Right renal pelvis (tissue), 4 donors: ENCODE data around the gene PZP. TPM values are rescaled to one million over a fixed set of nuclear protein-coding genes. Genes with fewer than 3 reads are reported as not detected.

Source experiments
- DNase-seq, 4 donors: peaks; one replicate each; pipeline ENCODE4 v3.0.0-alpha.2; 2013; ENCODE audit warnings: low read depth in 4 of 4, low spot score in 3 of 4, missing footprints in 1 of 4
- polyA plus RNA-seq, 4 donors: library from polyadenylated mRNA; unstranded; fragments of 120-200 nt; gene quantifications; one replicate each; pipeline ENCODE4 v1.2.1, GENCODE V29; 2013; ENCODE audit not compliant: insufficient read length in 4 of 4

The PZP gene
- polyA plus RNA-seq, 4 donors: 0.15 to 0.46 (median 0.38) TPM

DNA sequence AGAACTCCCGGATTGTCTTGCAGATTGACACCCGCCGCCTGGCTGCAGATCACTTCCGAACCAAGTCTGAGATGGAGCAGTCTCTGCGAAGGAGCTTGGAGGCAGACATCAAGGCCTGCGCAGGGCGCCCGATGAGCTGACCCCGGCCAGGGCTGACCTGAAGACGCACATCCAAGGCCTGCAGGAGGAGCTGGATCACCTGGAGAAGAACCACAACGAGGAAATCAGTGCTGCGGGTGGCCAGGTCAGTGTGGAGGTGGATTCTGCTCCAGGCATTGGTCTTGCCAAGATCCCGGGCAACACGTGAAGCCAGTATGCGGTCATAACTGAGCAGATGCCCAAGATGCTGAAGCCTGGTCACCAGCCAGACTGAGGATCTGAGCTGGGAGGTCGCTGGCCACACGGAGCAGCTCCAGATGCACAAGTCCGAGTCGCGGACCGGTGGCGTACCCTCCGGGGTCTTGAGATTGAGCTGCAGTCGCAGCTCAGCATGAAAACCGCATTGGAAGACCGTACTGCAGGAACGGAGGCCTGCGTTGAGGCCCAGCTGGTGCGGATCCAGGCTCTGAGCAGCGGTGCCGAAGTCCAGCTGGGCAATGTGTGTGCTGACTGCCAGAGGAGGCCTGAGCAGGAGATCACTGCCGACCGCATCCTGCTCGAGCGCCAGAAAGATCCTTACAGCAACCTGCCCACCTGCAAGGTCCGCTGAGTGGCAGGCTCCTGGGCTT, 80.1 kb downstream of the PZP start:
- DNase-seq: no peak

DNA sequence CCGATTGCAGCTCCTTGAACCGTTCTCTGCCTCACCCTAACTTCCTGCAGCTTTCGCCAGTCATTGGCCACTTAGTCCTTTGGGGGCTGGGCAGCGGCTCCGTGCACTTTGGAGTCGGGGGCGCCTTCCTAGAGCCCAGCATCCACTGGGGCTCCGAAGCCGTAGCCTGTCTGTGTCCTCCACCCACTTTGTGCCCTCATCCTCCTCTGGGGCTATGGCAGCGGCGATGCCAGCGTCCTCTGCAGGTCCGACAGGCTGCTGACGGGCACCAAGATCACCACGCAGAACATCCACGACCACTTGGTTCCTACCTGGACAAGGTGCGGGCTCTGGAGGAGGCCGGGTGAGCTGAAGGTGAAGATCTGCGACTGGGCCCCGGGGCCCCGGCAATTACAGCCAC, 80.7 kb downstream of the PZP start:
- DNase-seq: no peak

DNA sequence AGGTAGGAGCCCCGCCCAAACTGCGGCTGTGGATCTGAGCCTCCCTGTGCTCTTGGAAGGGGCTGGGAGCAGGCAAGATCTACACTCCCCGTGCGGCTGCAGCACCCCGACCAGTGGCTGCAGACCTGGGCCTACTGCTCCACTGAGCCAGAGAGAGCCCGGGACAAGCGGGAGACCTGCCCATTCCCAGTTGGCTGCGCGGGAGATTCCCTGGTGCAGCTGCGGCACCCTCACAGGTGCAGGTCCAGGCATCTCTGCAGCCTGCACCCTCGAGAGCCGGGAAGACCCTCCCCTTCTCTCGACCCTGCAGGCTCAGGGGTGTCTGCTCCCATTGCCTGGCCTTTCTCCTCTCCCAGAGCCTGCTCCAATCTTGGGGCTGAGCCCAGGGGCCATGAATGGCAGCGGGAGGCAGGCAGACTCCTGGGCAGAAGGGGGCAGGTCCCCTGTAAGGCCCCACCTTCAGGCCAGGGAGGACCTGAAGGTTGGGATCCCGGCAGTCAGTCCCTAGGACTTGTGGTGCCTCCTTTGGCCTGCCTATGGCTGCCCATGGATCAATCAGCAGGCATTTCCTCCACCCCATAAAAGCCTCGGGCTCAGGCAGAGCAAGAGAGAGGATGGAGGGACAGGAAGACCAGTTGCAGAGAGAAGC, 83.7 kb downstream of the PZP start:
- DNase-seq: no peak

DNA sequence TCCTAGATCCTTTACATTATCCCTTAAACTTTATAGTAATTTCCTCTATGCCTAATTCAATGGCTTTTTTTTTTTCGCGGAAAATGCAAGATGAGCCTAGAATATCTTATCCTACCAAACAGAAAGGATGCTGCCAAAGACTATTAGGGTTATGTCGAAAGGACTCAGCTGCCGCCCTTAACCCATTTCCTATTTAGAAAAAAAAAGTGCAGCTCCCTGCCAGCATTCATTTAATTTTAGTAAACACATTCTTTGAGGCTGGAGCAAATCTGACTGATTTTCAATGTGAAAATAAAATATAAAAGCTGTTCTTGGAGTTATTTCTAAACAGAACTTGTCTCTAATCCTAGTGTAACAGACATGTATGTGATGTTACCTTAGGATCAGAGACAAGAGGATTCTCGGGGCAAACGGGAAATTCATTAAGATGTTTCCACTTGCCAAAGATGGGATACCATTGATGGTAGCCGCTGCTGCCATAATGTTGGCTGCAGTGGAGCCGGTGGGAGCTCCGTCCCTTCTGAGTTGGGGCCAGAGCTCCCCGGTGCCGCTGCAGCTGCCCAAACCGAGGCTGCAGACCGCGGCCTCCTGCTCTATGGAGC, 84.3 kb downstream of the PZP start:
- no peak for DNase-seq

DNA sequence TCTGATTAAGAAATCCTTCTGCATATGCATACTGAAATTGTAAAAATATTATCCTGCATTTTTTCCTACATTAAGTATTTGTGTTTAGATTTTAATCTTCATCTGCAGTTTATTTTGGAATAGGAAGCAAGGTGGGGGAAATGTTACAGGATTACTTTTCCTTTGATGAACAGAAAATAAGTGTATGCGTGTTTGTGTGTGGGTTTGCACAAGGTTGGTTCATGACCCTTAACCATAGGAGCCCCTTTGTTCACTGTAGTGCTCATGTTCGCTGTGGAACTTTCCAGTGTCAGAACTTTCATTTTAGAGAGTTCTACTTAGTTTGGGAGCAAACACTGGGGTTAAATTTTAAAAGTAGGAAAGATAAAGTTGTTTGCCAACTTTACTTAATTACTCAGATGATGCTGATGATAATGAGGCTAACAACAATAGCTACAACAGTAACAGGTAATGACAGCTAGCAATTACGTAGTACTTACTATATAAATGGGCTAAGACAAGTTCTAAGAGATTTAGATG, 86.0 kb downstream of the PZP start:
- DNase-seq: no peak

- DNase-seq: no peak
Observed at GRCh38 chr12:9120487-9121184, 87.6 kb downstream of the PZP start.

- no peak for DNase-seq
Observed at GRCh38 chr12:9118158-9118557, 90.0 kb downstream of the PZP start.

GRCh38 chr12:9115731-9116559, 92.2 kb downstream of the PZP start, which contains the start of gene A2M:
Gene A2M, minus strand, starts transcription at chr12:9115919. Its CDS starts 70 bp downstream, at chr12:9115849.
- peak; percentile 28 to 44 (median 37) for DNase-seq

- no peak for DNase-seq
Observed at GRCh38 chr12:9114946-9115345, 93.2 kb downstream of the PZP start.

GRCh38 chr12:9113987-9114309, 94.2 kb downstream of the PZP start:
- DNase-seq: no peak

DNA sequence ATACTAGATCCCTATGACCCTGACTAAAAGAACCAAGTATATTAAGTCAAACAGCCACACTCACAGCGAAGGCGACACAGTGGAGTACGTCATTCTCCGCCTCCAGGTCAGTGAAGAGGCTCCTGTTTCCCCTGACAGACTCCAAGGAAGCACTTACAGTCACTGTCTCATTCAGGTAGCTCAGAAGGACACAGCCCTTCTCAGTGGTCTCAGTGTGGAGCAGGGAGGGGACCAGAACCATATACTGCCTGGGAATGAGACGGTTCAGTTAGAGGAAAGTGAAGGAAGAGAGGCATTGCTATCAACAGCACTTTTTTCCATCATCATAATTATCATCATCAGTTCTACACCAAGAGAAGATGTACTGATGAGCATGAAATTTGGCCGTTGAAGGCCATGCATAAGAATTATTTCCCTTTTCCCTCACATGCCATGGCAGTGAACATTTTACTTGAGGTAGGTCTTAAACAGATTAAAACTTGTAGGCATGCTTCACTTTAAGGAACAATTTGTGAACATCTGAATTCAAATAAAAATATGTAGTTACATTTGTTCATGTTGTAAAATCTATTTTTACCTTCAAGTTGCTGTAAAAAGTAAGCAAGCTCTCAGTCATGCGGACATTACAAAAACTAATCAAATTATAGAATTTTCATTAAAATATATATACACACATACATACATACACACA, 94.8 kb downstream of the PZP start:
- DNase-seq: no peak

GRCh38 chr12:9112076-9112853, 95.9 kb downstream of the PZP start:
- no peak for DNase-seq

- DNase-seq: no peak
Observed at GRCh38 chr12:9111525-9111924, 96.7 kb downstream of the PZP start.

DNA sequence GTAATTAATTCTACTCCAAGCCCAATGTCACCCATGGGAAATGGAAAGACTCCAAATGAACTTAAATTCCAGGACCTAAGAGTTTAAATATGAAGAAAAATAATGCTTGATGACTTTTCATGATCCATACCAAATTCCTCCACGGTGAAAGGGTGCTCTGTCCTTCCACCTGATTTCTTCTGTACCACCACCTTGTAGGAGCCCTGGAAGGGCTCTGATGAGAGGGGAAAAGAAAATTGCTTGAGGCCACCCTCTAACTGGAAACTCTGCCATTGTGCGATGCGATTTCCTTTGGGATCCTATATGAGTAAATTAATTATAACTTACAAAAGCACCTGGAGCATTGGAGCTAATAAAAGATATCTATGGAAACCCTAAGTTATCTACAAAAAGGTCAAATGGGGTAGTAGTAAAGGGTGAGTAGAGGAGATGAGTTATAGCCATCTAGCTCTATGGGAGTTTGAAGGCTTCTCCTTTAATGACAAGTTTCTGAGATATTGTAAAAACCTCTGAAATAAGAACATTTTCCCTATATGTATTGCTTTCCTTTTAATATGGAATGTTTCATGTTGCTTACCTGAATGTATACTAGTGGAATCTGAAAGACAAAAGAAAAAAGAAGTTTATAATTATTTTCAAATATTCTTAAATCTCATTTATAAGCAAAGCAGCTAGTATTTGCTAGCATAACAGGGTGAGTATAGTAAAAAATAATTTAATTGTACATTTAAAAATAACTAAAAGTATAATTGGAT, 98.3 kb downstream of the PZP start:
- no peak for DNase-seq

DNA sequence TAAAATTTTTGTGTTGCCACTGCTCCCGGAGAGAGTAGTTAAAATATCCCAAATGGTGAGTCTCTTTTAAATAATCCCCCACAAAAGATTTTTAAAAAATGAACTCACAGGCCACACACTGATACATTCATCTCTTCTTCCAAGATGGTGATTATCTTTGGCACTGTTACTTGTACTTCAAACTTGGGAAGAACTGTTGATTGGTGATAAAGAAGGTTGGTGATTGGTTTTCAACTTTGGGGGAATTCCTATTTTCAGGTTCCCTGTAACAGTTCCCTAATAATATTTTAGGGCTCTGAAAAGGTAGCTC, 99.0 kb downstream of the PZP start:
- DNase-seq: no peak

DNA sequence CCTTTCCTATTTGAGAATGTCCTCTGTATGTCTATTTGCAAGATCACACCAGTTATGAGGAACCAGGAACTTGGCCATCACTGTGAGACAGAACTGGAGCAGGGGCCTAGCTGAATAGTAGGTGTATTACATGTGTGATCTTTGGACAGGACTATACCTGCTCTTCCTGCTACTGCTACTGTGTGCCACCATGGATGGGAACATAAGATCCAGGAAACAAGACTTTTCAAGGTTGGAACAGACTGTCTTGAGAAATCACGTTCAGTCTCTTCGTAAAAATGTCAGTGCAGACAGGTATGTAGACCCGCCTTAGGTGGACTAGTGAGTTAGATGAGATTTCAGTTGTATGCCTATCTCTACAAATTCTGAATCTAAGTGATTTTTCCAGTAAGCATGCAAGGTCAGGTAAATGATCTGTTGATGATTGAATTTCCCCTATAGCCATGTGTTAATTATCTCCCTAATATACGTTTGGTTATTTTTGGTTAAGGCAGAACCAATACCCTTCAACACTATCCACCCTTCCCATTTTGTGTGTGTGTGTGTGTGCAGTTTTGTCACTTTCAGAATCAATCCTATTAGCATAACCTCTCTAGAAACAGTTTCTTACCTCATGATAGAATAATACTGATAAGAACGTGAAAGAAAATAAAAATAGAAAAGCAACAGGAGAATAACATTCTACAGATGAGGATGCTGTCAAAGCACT, 99.5 kb downstream of the PZP start:
- DNase-seq: no peak

- no peak for DNase-seq
Observed at GRCh38 chr12:9107542-9107873, 100.7 kb downstream of the PZP start.
